ENCODE measurements around the gene AKAP12.

DNA sequence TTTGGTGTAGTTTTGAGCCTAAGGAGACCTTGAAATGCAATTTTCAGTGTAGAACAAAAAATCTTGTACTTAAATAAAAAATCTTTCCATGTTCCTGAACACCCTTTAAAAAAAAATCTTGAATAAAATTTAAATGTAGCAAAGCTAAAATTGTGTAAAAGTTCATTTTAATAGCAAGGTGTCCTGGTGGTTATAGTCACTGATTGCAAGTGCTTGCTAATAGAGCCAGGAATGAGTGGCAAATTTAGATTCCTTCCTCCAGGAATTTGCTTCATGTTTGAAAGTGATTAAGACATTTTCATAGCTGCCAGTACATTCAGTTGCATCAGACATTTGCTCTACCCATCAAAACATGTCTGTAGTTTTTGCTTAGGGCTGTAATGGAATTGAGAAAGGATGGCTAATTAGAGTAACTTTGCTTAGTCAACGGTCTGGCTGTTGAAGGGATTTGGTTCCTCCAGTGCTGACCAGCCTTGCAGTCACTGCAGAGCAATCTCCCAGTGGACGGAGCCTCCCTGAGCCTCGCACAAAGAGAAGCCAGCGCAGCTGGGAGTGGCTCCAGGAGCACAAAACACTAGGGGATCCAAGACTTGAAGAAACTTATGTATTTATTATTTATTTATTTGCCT is 36.5 kb downstream of the AKAP12 start:
- no peak for TF ChIP-seq EZH2phosphoT487 (IDR thresholded peaks at IDR 0.05; ENCODE audit: low read length)
- no peak for TF ChIP-seq CTCF (IDR thresholded peaks at IDR 0.05; ENCODE audit: low read length)

Measured in MM.1S (cell line).